HG03175 (cell line): Measurements from ENCODE around the gene DDX25.
A peak's percentile ranks its signal among the peaks of the same experiment; 100 is the strongest.
"Not testable (repeated sequence)": the region's sequence is repeated elsewhere in the genome, so short reads cannot be mapped to it uniquely, and the experiment has no call there.

Experiments
- ATAC-seq: cut with Tn5 transposase; IDR thresholded peaks from one replicate; pipeline ENCODE4 v1.9.1; 2021; ENCODE audit warnings: mild to moderate bottlenecking, moderate library complexity; ENCODE audit not compliant: unreplicated experiment

The DDX25 gene

GRCh38 chr11:125902927-125903710 lies 1.2 kb upstream of the DDX25 start, which contains the start of gene PUS3:
PUS3 (minus strand) TSS chr11:125903206; CDS start chr11:125896284, 6,922 bp downstream.
- peak; percentile 97 for ATAC-seq

GRCh38 chr11:125904678-125905077 lies 370 bp downstream of the DDX25 start:
- no peak for ATAC-seq

- ATAC-seq, result no peak
These were observed 6.0 kb downstream of the DDX25 start for GRCh38 chr11:125910226-125910849.

- not testable (repeated sequence) for ATAC-seq
These were observed 10.3 kb downstream of the DDX25 start for GRCh38 chr11:125914601-125915000.

GRCh38 chr11:125916683-125917347 lies 12.5 kb downstream of the DDX25 start:
- ATAC-seq, result no peak

GRCh38 chr11:125918140-125918840 lies 14.0 kb downstream of the DDX25 start:
- ATAC-seq, result no peak

GRCh38 chr11:125921042-125921441 lies 16.7 kb downstream of the DDX25 start:
- no peak for ATAC-seq

- no peak for ATAC-seq
These were observed 17.8 kb downstream of the DDX25 start for GRCh38 chr11:125922156-125922555.

GRCh38 chr11:125923012-125923579 lies 18.8 kb downstream of the DDX25 start:
- ATAC-seq, result peak; percentile 87

GRCh38 chr11:125923633-125924032 lies 19.3 kb downstream of the DDX25 start:
- no peak for ATAC-seq

GRCh38 chr11:125924384-125925007 lies 20.2 kb downstream of the DDX25 start:
- ATAC-seq, result no peak

GRCh38 chr11:125925247-125925740 lies 21.0 kb downstream of the DDX25 start:
- ATAC-seq, result no peak

- no peak for ATAC-seq
These were observed 21.5 kb downstream of the DDX25 start for GRCh38 chr11:125925804-125926203.

- no peak for ATAC-seq
These were observed 22.4 kb downstream of the DDX25 start for GRCh38 chr11:125926682-125927081.

GRCh38 chr11:125929445-125930075 lies 25.3 kb downstream of the DDX25 start:
- no peak for ATAC-seq

- no peak for ATAC-seq
These were observed 25.8 kb downstream of the DDX25 start for GRCh38 chr11:125930076-125930450.

GRCh38 chr11:125931116-125931515 lies 26.8 kb downstream of the DDX25 start:
- no peak for ATAC-seq

GRCh38 chr11:125931668-125932067 lies 27.4 kb downstream of the DDX25 start:
- no peak for ATAC-seq

GRCh38 chr11:125932301-125932700 lies 28.0 kb downstream of the DDX25 start:
- ATAC-seq, result no peak
